Gastrocnemius medialis (tissue), 4 donors: ENCODE data around the gene PGF.

Source experiments
- POLR2A ChIP-seq, 2 donors: fragments of 450-650 bp; IDR thresholded peaks; one replicate each; pipeline ENCODE4 v1.6.1; 2017; ENCODE audit warnings: antibody characterized with exemption in 2 of 2, mild to moderate bottlenecking in 2 of 2, moderate library complexity in 2 of 2
- TF ChIP-seq, protein P1 (sequence below), 5 experiments: fragments of 450-650 bp in 3 of 5; fragments of 200-600 bp in 2 of 5; sonication (generic) in 2 of 5; IDR thresholded peaks in 4 of 5; conservative IDR thresholded peaks in 1 of 5; 1 replicate in 4 of 5; 2 replicates in 1 of 5; pipeline ENCODE4 v1.5.1; 2016 to 2019; ENCODE audit warnings: antibody characterized with exemption in 5 of 5, mild to moderate bottlenecking in 3 of 5, moderate library complexity in 3 of 5

DNA sequence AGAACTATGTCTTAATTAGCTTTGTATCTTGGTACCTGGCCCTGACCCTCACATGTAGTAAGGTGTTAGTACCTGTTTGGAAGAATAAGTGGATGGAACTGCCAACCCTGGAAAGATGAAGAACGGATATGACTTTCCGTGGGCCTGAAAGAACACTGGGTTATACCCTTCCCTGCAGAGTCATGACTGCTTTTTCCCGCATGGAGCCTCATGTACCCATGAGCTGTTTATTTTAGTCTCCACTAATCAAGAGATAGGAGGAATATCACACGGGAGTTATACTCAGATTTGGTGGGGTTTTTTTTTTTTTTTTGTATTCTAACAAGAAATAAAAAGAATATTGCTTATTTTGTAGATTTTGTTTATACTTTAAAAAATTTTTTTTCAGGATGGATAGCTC, 57.8 kb downstream of the PGF start:
- TF ChIP-seq, protein P1, sequence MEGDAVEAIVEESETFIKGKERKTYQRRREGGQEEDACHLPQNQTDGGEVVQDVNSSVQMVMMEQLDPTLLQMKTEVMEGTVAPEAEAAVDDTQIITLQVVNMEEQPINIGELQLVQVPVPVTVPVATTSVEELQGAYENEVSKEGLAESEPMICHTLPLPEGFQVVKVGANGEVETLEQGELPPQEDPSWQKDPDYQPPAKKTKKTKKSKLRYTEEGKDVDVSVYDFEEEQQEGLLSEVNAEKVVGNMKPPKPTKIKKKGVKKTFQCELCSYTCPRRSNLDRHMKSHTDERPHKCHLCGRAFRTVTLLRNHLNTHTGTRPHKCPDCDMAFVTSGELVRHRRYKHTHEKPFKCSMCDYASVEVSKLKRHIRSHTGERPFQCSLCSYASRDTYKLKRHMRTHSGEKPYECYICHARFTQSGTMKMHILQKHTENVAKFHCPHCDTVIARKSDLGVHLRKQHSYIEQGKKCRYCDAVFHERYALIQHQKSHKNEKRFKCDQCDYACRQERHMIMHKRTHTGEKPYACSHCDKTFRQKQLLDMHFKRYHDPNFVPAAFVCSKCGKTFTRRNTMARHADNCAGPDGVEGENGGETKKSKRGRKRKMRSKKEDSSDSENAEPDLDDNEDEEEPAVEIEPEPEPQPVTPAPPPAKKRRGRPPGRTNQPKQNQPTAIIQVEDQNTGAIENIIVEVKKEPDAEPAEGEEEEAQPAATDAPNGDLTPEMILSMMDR (IDR thresholded peaks at IDR 0.05 in 4 of 5, conservative IDR thresholded peaks at IDR 0.05 in 1 of 5): no peak
- TF ChIP-seq POLR2A (IDR thresholded peaks at IDR 0.05): no peak
